HG02840 (cell line): ENCODE data around the gene C19orf81.

ENCODE experiments used
- ATAC-seq: cut with Tn5 transposase; IDR thresholded peaks from one replicate; pipeline ENCODE4 v1.9.1; 2021; ENCODE audit warnings: mild to moderate bottlenecking, moderate library complexity, moderate number of reproducible peaks; ENCODE audit not compliant: unreplicated experiment, low FRiP score

C19orf81 gene

GRCh38 chr19:50657712-50658440 lies 8.6 kb downstream of the C19orf81 start:
- ATAC-seq: no peak

GRCh38 chr19:50658441-50659317 lies 9.4 kb downstream of the C19orf81 start:
- no peak for ATAC-seq

GRCh38 chr19:50659318-50660087 lies 10.3 kb downstream of the C19orf81 start:
- no peak for ATAC-seq

- ATAC-seq: no peak
These were observed 10.8 kb downstream of the C19orf81 start for GRCh38 chr19:50660088-50660366.

GRCh38 chr19:50661023-50661422 lies 11.8 kb downstream of the C19orf81 start:
- ATAC-seq: no peak

GRCh38 chr19:50661766-50662650 lies 12.8 kb downstream of the C19orf81 start:
- no peak for ATAC-seq

GRCh38 chr19:50662651-50663481 lies 13.6 kb downstream of the C19orf81 start:
- no peak for ATAC-seq

GRCh38 chr19:50663482-50663790 lies 14.2 kb downstream of the C19orf81 start:
- no peak for ATAC-seq

- no peak for ATAC-seq
These were observed 15.0 kb downstream of the C19orf81 start for GRCh38 chr19:50664204-50664603.

- no peak for ATAC-seq
These were observed 17.3 kb downstream of the C19orf81 start for GRCh38 chr19:50666346-50667176.

- ATAC-seq: no peak
These were observed 18.0 kb downstream of the C19orf81 start for GRCh38 chr19:50667177-50667758.

GRCh38 chr19:50667759-50668231 lies 18.6 kb downstream of the C19orf81 start:
- ATAC-seq: no peak

GRCh38 chr19:50668416-50668815 lies 19.2 kb downstream of the C19orf81 start:
- ATAC-seq: no peak

- ATAC-seq: no peak
These were observed 19.6 kb downstream of the C19orf81 start for GRCh38 chr19:50668879-50669278.

- no peak for ATAC-seq
These were observed 20.3 kb downstream of the C19orf81 start for GRCh38 chr19:50669302-50670101.

- ATAC-seq: no peak
These were observed 20.8 kb downstream of the C19orf81 start for GRCh38 chr19:50670102-50670380.

- ATAC-seq: no peak
These were observed 23.9 kb downstream of the C19orf81 start for GRCh38 chr19:50673118-50673517.
